Vagina (tissue), 2 donors: ENCODE data around the gene TOMT.

Experiments used
- CTCF ChIP-seq, 3 experiments: fragments of 450-650 bp in 2 of 3; fragments of 200-600 bp in 1 of 3; sonication (generic) in 1 of 3; IDR thresholded peaks; one replicate each; pipeline ENCODE4 v1.5.1; 2017 to 2019; ENCODE audit warnings: antibody characterized with exemption in 3 of 3, mild to moderate bottlenecking in 2 of 3, moderate library complexity in 2 of 3
- POLR2A ChIP-seq, 2 donors: fragments of 450-650 bp; IDR thresholded peaks; one replicate each; pipeline ENCODE4 v1.6.1; 2017; ENCODE audit warnings: antibody characterized with exemption in 2 of 2, mild to moderate bottlenecking in 2 of 2, moderate library complexity in 2 of 2
- POLR2AphosphoS5 ChIP-seq, 2 donors: sonication (generic); formaldehyde crosslinking; IDR thresholded peaks; one replicate each; pipeline ENCODE4 v1.9.0; 2017; ENCODE audit warnings: antibody characterized with exemption in 2 of 2, mild to moderate bottlenecking in 2 of 2, low read depth in 1 of 2; ENCODE audit not compliant: insufficient read depth in 1 of 2

GRCh38 chr11:72067266-72067665, 38.5 kb upstream of the TOMT start:
- no peak for TF ChIP-seq CTCF (IDR thresholded peaks at IDR 0.05)
- TF ChIP-seq POLR2A (IDR thresholded peaks at IDR 0.05): no peak
- TF ChIP-seq POLR2AphosphoS5 (IDR thresholded peaks at IDR 0.05; ENCODE audit: insufficient read depth in 1 of 2, low read depth in 1 of 2): no peak
